ACHN (cell line): Measurements from ENCODE around the gene PCDHB8.
"Not testable (repeated sequence)": the region's sequence is repeated elsewhere in the genome, so short reads cannot be mapped to it uniquely, and the experiment has no call there.

Experiments
- DNase-seq: peaks from one replicate; pipeline ENCODE4 v3.0.0-alpha.2; 2015
- in situ Hi-C: cut with HindIII; loops from 2 replicates; pipeline ENCODE4 v1.10.0; 2017; ENCODE audit warnings: low sequenced_read_pairs, low pct_ligation_motif_present, low pct_unique_long_range_greater_than_20kb

The PCDHB8 gene

GRCh38 chr5:141179876-141180275 is 2.3 kb downstream of the PCDHB8 start:
- in situ Hi-C loops, DNase-seq: not testable (repeated sequence)

DNA sequence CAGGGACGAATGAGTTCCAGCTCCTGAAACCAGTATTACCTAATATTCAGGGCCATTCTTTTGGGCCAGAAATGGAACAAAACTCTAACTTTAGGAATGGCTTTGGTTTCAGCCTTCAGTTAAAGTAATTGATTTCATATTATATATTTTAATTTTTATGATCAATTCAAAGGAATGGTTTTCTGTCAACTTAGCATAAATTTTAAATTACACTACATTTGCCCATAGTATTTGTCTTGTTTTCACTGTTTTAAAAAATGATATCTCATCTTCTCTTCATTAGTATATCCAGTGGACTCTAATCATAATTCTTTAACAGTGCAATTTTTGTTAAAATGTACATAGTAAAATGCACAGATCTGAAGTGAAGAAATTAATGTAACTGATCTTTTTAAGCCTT is 2.7 kb downstream of the PCDHB8 start:
- in situ Hi-C loops = no loop called here
- DNase-seq = no peak

DNA sequence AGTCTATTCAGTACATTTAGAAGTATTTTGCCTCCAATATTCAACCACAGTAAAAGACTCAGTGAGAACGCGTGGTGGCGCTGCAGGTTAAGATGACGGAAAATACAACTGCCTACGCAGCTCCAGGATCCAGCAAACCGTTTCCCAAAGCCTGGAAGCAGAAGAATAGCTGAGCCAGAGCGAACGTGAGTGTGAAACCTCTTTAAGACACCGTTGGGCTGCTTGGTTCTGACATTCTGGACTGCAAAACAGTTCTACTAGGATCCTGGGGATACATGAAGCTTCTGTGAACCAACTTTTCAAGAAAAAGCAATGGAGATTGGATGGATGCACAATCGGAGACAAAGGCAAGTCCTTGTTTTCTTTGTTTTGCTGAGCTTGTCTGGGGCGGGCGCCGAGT is 4.7 kb downstream of the PCDHB8 start, which contains the start of gene PCDHB16:
Gene PCDHB16 (plus strand): TSS at position 140 of the 400 bp plus-strand sequence. CDS start 173 bp downstream, at position 313.
- no peak for DNase-seq
- in situ Hi-C loops = no loop called here

DNA sequence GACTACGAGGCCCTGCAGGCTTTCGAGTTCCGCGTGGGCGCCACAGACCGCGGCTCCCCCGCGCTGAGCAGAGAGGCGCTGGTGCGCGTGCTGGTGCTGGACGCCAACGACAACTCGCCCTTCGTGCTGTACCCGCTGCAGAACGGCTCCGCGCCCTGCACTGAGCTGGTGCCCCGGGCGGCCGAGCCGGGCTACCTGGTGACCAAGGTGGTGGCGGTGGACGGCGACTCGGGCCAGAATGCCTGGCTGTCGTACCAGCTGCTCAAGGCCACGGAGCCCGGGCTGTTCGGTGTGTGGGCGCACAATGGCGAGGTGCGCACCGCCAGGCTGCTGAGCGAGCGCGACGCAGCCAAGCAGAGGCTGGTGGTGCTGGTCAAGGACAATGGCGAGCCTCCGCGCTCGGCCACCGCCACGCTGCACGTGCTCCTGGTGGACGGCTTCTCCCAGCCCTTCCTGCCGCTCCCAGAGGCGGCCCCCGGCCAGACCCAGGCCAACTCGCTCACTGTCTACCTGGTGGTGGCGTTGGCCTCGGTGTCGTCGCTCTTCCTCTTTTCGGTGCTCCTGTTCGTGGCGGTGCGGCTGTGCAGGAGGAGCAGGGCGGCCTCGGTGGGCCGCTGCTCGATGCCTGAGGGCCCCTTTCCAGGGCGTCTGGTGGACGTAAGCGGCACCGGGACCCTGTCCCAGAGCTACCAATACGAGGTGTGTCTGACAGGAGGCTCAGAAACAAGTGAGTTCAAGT is 6.7 kb downstream of the PCDHB8 start:
- DNase-seq, in situ Hi-C loops: not testable (repeated sequence)

GRCh38 chr5:141186897-141187512 is 9.4 kb downstream of the PCDHB8 start, which contains the start of gene PCDHB9:
TSS of gene PCDHB9 (plus strand) at chr5:141187161. CDS start at chr5:141187319, 158 bp downstream.
- no peak for DNase-seq
- in situ Hi-C loops = no loop called here

DNA sequence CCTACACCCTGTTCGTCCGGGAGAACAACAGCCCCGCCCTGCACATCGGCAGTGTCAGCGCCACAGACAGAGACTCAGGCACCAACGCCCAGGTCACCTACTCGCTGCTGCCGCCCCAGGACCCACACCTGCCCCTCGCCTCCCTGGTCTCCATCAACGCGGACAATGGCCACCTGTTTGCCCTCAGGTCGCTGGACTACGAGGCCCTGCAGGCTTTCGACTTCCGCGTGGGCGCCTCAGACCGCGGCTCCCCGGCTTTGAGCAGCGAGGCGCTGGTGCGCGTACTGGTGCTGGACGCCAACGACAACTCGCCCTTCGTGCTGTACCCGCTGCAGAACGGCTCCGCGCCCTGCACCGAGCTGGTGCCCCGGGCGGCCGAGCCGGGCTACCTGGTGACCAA is 11.1 kb downstream of the PCDHB8 start:
- in situ Hi-C loops, DNase-seq: not testable (repeated sequence)

DNA sequence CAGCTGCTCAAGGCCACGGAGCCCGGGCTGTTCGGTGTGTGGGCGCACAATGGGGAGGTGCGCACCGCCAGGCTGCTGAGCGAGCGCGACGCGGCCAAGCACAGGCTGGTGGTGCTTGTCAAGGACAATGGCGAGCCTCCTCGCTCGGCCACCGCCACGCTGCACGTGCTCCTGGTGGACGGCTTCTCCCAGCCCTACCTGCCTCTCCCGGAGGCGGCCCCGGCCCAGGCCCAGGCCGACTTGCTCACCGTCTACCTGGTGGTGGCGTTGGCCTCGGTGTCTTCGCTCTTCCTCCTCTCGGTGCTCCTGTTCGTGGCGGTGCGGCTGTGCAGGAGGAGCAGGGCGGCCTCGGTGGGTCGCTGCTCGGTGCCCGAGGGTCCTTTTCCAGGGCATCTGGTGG is 11.5 kb downstream of the PCDHB8 start:
- in situ Hi-C loops = not testable (repeated sequence)

DNA sequence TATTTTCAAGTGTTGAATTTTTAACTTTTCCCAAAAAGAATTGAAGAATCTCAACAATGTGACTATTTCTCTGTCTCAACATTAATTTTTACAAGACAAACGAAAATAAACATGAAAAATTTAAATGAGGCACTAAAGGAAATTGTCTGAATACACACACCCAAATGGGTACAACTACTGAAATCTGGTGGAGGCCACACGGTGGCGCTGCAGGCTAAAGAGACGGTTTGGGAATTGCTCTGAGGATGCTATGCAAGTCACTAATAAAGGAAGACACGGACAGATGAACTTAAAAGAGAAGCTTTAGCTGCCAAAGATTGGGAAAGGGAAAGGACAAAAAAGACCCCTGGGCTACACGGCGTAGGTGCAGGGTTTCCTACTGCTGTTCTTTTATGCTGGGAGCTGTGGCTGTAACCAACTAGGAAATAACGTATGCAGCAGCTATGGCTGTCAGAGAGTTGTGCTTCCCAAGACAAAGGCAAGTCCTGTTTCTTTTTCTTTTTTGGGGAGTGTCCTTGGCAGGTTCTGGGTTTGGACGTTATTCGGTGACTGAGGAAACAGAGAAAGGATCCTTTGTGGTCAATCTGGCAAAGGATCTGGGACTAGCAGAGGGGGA is 14.6 kb downstream of the PCDHB8 start, which contains the start of gene PCDHB10:
Gene PCDHB10 (plus strand): TSS at position 244 of the 616 bp plus-strand sequence. CDS start 200 bp downstream, at position 444.
- in situ Hi-C loops = no loop called here

More for the DNA sequence above, 11.5 kb downstream of the PCDHB8 start:
- DNase-seq = not testable (repeated sequence)

DNA sequence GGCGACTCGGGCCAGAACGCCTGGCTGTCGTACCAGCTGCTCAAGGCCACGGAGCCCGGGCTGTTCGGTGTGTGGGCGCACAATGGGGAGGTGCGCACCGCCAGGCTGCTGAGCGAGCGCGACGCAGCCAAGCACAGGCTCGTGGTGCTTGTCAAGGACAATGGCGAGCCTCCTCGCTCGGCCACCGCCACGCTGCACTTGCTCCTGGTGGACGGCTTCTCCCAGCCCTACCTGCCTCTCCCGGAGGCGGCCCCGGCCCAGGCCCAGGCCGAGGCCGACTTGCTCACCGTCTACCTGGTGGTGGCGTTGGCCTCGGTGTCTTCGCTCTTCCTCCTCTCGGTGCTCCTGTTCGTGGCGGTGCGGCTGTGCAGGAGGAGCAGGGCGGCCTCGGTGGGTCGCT is 16.7 kb downstream of the PCDHB8 start:
- DNase-seq, in situ Hi-C loops: not testable (repeated sequence)

More for the DNA sequence above, 14.6 kb downstream of the PCDHB8 start, which contains the start of gene PCDHB10:
- peak; percentile 41 for DNase-seq

DNA sequence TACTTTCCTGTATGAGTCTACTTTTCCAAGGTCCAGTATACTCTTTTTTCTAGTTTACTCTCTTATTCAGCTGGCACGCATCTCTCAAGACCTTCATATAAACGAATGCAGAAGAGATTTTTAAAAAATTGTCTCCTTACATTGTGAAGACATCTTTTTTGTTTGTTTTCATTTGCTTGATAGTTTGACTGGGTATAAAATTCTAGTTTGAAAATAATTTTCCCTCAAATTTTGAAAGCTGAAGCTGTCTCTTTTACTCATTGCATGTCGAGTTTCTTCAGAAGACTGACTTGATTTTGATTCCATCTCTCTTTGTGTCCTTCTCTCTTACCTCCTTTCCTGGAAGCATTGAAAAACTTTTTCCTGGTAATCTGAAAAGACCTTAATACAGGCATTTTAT is 18.8 kb downstream of the PCDHB8 start:
- in situ Hi-C loops = no loop called here
- DNase-seq = no peak

- peak; percentile 53 for DNase-seq
- in situ Hi-C loops = no loop called here
Observed at GRCh38 chr5:141199359-141200235, 22.0 kb downstream of the PCDHB8 start, which contains the start of gene PCDHB11. TSS of gene PCDHB11 (plus strand) at chr5:141199627. CDS start at chr5:141199775, 148 bp downstream.

- DNase-seq, in situ Hi-C loops: not testable (repeated sequence)
Observed at GRCh38 chr5:141201126-141201525, 23.5 kb downstream of the PCDHB8 start.

DNA sequence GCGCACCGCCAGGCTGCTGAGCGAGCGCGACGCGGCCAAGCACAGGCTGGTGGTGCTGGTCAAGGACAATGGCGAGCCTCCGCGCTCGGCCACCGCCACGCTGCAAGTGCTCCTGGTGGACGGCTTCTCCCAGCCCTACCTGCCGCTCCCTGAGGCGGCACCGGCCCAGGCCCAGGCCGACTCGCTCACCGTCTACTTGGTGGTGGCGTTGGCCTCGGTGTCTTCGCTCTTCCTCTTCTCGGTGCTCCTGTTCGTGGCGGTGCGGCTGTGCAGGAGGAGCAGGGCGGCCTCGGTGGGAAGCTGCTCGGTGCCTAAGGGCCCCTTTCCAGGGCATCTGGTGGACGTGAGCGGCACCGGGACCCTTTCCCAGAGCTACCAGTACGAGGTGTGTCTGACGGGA is 24.1 kb downstream of the PCDHB8 start:
- DNase-seq, in situ Hi-C loops: not testable (repeated sequence)

DNA sequence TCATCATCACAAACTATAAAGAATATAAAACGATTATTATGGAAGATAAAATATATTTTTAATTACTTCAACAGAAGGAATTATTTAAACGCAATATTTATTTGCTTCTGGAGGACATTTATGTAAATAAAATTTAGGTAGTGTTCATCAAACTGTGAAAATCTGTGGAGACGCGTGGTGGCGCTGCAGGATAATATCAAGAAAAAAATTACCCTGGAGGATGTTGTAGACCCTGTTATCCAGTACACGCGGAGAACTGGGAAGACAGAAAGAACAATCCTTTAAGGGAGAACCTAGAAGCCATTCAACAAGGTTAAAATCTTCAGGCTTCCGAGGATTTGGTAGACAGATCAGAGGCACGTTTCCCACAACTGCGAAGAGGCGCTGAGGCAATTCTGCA is 30.9 kb downstream of the PCDHB8 start, which contains the start of gene PCDHB12:
Gene PCDHB12 (plus strand): TSS at position 242 of the 400 bp plus-strand sequence. CDS start 189 bp downstream, outside the sequence.
- in situ Hi-C loops = no loop called here
- no peak for DNase-seq

DNA sequence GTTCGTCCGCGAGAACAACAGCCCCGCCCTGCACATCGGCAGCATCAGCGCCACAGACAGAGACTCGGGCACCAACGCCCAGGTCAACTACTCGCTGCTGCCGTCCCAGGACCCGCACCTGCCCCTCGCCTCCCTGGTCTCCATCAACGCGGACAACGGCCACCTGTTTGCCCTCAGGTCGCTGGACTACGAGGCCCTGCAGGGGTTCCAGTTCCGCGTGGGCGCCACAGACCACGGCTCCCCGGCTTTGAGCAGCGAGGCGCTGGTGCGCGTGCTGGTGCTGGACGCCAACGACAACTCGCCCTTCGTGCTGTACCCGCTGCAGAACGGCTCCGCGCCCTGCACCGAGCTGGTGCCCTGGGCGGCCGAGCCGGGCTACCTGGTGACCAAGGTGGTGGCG is 32.7 kb downstream of the PCDHB8 start:
- in situ Hi-C loops, DNase-seq: not testable (repeated sequence)

GRCh38 chr5:141210849-141211248 is 33.3 kb downstream of the PCDHB8 start:
- DNase-seq, in situ Hi-C loops: not testable (repeated sequence)

DNA sequence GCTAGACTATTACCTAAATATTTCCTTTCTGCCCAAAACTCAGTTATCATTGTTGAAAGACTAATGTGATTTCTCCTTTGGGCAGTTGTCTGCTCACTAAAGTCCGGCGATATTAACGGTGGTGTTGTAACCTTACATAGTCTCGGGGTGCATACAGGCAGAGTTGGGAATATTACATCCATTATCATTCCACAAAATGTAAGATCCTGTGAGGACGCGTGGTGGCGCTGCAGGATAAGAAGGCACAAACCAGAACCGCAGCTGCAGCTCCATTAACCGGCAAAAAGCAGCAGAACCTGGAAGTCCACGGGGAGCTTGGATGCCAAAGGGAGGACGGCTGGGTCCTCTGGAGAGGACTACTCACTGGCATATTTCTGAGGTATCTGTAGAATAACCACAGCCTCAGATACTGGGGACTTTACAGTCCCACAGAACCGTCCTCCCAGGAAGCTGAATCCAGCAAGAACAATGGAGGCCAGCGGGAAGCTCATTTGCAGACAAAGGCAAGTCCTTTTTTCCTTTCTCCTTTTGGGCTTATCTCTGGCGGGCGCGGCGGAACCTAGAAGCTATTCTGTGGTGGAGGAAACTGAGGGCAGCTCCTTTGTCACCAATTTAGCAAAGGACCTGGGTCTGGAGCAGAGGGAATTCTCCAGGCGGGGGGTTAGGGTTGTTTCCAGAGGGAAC is 36.2 kb downstream of the PCDHB8 start, which contains the start of gene PCDHB13:
Gene PCDHB13 (plus strand): TSS at position 264 of the 684 bp plus-strand sequence. CDS start 205 bp downstream, at position 469.
- peak; percentile 58 for DNase-seq
- in situ Hi-C loops = not testable (repeated sequence)
